ENCODE results near the gene CEP20. TPM values are rescaled to one million over a fixed set of nuclear protein-coding genes. Genes with fewer than 3 reads are reported as not detected.

CEP20 gene
- total and polyA plus RNA-seq, 2 donors (not counting 1 experiment from before 2014, with no cell fraction given): 14.2 to 30.2 TPM

DNA sequence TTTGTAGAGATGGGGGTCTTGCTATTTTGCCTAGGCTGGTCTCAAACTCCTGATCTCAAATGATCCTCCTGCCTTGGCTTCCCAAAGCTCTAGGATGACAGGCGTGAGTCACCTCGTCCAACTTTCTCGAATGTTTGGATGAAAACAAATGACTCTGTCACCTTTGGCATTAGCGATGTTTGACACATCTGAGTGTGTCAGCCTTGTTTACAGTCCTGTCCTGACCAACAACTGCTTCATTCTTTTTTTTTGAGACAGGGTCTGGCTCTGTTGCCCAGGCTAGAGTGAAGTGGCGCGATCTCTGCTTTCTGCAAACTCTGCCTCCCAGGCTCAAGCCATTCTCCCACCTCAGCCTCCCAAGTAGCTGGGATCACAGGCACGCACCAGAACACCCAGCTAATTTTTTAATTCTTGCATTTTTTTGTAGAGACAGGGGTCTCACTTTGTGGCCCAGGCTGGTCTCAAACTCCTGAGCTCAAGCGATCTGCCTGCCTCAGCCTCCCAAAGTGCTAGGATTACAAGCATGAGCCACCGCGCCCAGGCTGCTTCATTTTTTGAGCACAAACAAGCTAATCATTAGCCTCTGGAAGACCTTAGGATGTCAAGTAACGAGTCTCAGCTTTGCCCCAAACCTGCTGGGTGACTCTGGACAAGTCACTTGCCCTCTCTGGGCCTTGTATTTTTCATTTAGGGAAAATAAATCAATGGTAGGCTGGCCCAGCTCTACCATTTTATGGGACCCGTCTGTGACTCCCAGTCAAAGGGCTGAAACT lies 39.0 kb downstream of the CEP20 start:
- H3K4me2 ChIP-seq (replicated peaks; ENCODE audit: low read depth, low read length, poor library complexity, severe bottlenecking): no peak overlapping the region
- Mint-ChIP-seq H3K4me1 (no peaks in the 10 kb centered on the region), H3K27me3 (peaks cover 4% of the 10 kb centered on the region), H3K27ac (no peak overlapping the region), H3K4me3 (no peak overlapping the region), H3K9me3 (ENCODE audit: insufficient read depth) (no peaks in the 10 kb centered on the region)
- H3K27ac ChIP-seq (ENCODE audit: low read length in 2 of 2): no peak overlapping the region
- ChIA-PET CTCF (interaction anchor here (1.4 kb wide), 1 partner anchor 28 kb away, joined by 4 read pairs; no protein-coding TSS in a partner anchor), POLR2A (no interaction called here)
- peaks cover 0 to 1% (median 0%) of the 10 kb centered on the region in 3 donors for H3K9me3 ChIP-seq (ENCODE audit: control extremely low read depth in 1 of 3, control insufficient read depth in 2 of 3, insufficient read depth in 1 of 3, low read length in 2 of 3)
- ATAC-seq (ENCODE audit: low read depth) (no peak), DNase-seq (no peak)
- intact Hi-C loops (cut with micrococcal nuclease): no loop called here
- peaks cover 0 to 6% (median 3%) of the 10 kb centered on the region in 4 experiments for H3K27me3 ChIP-seq (replicated peaks in 1 of 4; ENCODE audit: control extremely low read depth in 1 of 4, control insufficient read depth in 3 of 4, insufficient read depth in 4 of 4, low read length in 3 of 4)
- no peak overlapping the region for H3K9ac ChIP-seq (ENCODE audit: low read length)
- 93% methylated on average over 11 of the region's 12 CpGs for WGBS (ENCODE audit: insufficient coverage)
- H3K36me3 ChIP-seq (replicated peaks in 1 of 2; ENCODE audit: control extremely low read depth in 1 of 2, control insufficient read depth in 1 of 2, extremely low read depth in 1 of 2, insufficient read depth in 2 of 2, low read length in 1 of 2): no peaks in the 10 kb centered on the region
- no peak overlapping the region for H3K4me3 ChIP-seq (ENCODE audit: control extremely low read depth in 1 of 5, extremely low read depth in 1 of 5, insufficient read depth in 1 of 5, low read depth in 2 of 5, low read length in 4 of 5)
- no peak overlapping the region for H2AFZ ChIP-seq (ENCODE audit: insufficient read depth, low read depth, low read length, poor library complexity, severe bottlenecking)
- H3K79me2 ChIP-seq (ENCODE audit: control insufficient read depth, insufficient read depth, low read length): no peaks in the 10 kb centered on the region
- no peaks in the 10 kb centered on the region for H3K4me1 ChIP-seq (ENCODE audit: control insufficient read depth in 2 of 2, insufficient read depth in 2 of 2, low read length in 2 of 2)
- no peaks in the 10 kb centered on the region for H4K20me1 ChIP-seq (ENCODE audit: control insufficient read depth, insufficient read depth, low read length, poor library complexity, severe bottlenecking)
- no peak for TF ChIP-seq EZH2 (IDR thresholded peaks at IDR 0.05; ENCODE audit: borderline replicate concordance, insufficient read depth, low read depth, low read length, poor library complexity, severe bottlenecking)
- TF ChIP-seq, protein P1, sequence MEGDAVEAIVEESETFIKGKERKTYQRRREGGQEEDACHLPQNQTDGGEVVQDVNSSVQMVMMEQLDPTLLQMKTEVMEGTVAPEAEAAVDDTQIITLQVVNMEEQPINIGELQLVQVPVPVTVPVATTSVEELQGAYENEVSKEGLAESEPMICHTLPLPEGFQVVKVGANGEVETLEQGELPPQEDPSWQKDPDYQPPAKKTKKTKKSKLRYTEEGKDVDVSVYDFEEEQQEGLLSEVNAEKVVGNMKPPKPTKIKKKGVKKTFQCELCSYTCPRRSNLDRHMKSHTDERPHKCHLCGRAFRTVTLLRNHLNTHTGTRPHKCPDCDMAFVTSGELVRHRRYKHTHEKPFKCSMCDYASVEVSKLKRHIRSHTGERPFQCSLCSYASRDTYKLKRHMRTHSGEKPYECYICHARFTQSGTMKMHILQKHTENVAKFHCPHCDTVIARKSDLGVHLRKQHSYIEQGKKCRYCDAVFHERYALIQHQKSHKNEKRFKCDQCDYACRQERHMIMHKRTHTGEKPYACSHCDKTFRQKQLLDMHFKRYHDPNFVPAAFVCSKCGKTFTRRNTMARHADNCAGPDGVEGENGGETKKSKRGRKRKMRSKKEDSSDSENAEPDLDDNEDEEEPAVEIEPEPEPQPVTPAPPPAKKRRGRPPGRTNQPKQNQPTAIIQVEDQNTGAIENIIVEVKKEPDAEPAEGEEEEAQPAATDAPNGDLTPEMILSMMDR (IDR thresholded peaks at IDR 0.05): no peak

DNA sequence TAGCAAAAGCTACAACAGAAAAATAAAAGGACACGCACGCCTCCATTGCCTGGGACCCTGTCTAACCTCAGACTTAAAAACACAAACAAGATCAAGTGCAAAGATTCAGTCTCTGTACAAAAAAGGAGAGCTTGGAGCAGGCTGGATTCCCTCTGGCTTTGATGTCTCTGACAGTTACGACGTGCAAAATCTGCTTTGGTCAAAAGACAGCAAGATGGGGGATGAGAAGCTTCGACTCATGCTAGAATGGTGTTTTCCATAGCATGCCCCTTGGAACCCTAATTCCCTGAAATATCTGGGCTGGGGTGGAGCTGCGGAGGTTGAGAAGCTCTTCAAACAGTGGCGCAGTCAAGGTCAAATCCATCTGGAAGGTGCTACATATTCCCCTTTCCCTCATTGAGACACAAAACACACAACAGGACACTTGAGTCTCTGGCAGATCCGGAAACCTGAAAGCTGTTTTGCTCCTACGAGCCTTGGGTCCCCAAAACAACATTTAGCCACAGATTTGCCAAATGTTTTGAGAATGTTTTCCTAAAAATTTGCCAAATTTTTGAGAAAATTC lies 40.7 kb downstream of the CEP20 start:
- Mint-ChIP-seq H3K4me3 (no peak overlapping the region), H3K27ac (no peak overlapping the region), H3K27me3 (peaks cover 4% of the 10 kb centered on the region), H3K4me1 (no peaks in the 10 kb centered on the region), H3K9me3 (ENCODE audit: insufficient read depth) (no peaks in the 10 kb centered on the region)
- H3K9ac ChIP-seq (ENCODE audit: low read length): no peak overlapping the region
- H3K36me3 ChIP-seq (replicated peaks in 1 of 2; ENCODE audit: control extremely low read depth in 1 of 2, control insufficient read depth in 1 of 2, extremely low read depth in 1 of 2, insufficient read depth in 2 of 2, low read length in 1 of 2): no peaks in the 10 kb centered on the region
- ChIA-PET CTCF (interaction anchor here (0.7 kb wide), 1 partner anchor 420 kb away, joined by 3 read pairs; no protein-coding TSS in a partner anchor), POLR2A (no interaction called here)
- no peak overlapping the region for H3K4me3 ChIP-seq (ENCODE audit: control extremely low read depth in 1 of 5, extremely low read depth in 1 of 5, insufficient read depth in 1 of 5, low read depth in 2 of 5, low read length in 4 of 5)
- H4K20me1 ChIP-seq (ENCODE audit: control insufficient read depth, insufficient read depth, low read length, poor library complexity, severe bottlenecking): no peaks in the 10 kb centered on the region
- no peak overlapping the region for H3K27ac ChIP-seq (ENCODE audit: low read length in 2 of 2)
- H3K79me2 ChIP-seq (ENCODE audit: control insufficient read depth, insufficient read depth, low read length): no peaks in the 10 kb centered on the region
- H3K4me2 ChIP-seq (replicated peaks; ENCODE audit: low read depth, low read length, poor library complexity, severe bottlenecking): no peak overlapping the region
- no peaks in the 10 kb centered on the region for H3K9me3 ChIP-seq (ENCODE audit: control extremely low read depth in 1 of 3, control insufficient read depth in 2 of 3, insufficient read depth in 1 of 3, low read length in 2 of 3)
- DNase-seq (no peak), ATAC-seq (ENCODE audit: low read depth) (no peak)
- no peaks in the 10 kb centered on the region for H3K4me1 ChIP-seq (ENCODE audit: control insufficient read depth in 2 of 2, insufficient read depth in 2 of 2, low read length in 2 of 2)
- TF ChIP-seq, protein P1 (IDR thresholded peaks at IDR 0.05): no peak
- TF ChIP-seq EZH2 (IDR thresholded peaks at IDR 0.05; ENCODE audit: borderline replicate concordance, insufficient read depth, low read depth, low read length, poor library complexity, severe bottlenecking): no peak
- intact Hi-C loops (cut with micrococcal nuclease): no loop called here
- H2AFZ ChIP-seq (ENCODE audit: insufficient read depth, low read depth, low read length, poor library complexity, severe bottlenecking): no peak overlapping the region
- 98% methylated on average over 7 of the region's 9 CpGs for WGBS (ENCODE audit: insufficient coverage)
- H3K27me3 ChIP-seq (replicated peaks in 1 of 4; ENCODE audit: control extremely low read depth in 1 of 4, control insufficient read depth in 3 of 4, insufficient read depth in 4 of 4, low read length in 3 of 4): peaks cover 0 to under 1% (median 0%) of the 10 kb centered on the region in 4 experiments

Measured in B cell (primary cell).